PFSK-1 (cell line): ENCODE data around the gene ADPRM.

Experiments
- POLR2AphosphoS5 ChIP-seq: IDR thresholded peaks from 2 replicates; pipeline ENCODE4 v1.6.1; 2012; ENCODE audit warnings: low read depth, mild to moderate bottlenecking, control low read depth, low read length, moderate library complexity
- TF ChIP-seq, protein P1 (sequence below), 2 experiments: IDR thresholded peaks; 2 replicates each; pipeline versions ENCODE4 v1.6.1 to v1.8.0; 2011 to 2012; ENCODE audit warnings: low read depth in 2 of 2, low read length in 2 of 2, control low read depth in 1 of 2, inconsistent platforms in 1 of 2, mild to moderate bottlenecking in 1 of 2, moderate library complexity in 1 of 2; ENCODE audit not compliant: insufficient read depth in 1 of 2

- TF ChIP-seq, protein P1, sequence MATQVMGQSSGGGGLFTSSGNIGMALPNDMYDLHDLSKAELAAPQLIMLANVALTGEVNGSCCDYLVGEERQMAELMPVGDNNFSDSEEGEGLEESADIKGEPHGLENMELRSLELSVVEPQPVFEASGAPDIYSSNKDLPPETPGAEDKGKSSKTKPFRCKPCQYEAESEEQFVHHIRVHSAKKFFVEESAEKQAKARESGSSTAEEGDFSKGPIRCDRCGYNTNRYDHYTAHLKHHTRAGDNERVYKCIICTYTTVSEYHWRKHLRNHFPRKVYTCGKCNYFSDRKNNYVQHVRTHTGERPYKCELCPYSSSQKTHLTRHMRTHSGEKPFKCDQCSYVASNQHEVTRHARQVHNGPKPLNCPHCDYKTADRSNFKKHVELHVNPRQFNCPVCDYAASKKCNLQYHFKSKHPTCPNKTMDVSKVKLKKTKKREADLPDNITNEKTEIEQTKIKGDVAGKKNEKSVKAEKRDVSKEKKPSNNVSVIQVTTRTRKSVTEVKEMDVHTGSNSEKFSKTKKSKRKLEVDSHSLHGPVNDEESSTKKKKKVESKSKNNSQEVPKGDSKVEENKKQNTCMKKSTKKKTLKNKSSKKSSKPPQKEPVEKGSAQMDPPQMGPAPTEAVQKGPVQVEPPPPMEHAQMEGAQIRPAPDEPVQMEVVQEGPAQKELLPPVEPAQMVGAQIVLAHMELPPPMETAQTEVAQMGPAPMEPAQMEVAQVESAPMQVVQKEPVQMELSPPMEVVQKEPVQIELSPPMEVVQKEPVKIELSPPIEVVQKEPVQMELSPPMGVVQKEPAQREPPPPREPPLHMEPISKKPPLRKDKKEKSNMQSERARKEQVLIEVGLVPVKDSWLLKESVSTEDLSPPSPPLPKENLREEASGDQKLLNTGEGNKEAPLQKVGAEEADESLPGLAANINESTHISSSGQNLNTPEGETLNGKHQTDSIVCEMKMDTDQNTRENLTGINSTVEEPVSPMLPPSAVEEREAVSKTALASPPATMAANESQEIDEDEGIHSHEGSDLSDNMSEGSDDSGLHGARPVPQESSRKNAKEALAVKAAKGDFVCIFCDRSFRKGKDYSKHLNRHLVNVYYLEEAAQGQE (IDR thresholded peaks at IDR 0.05; ENCODE audit: insufficient read depth in 1 of 2, low read depth in 2 of 2, low read length in 2 of 2) = no peak
- TF ChIP-seq POLR2AphosphoS5 = no peak
Measured at GRCh38 chr17:10718547-10718946, 21.2 kb downstream of the ADPRM start.
